ENCODE results near the gene ITGB1BP1.

DNA sequence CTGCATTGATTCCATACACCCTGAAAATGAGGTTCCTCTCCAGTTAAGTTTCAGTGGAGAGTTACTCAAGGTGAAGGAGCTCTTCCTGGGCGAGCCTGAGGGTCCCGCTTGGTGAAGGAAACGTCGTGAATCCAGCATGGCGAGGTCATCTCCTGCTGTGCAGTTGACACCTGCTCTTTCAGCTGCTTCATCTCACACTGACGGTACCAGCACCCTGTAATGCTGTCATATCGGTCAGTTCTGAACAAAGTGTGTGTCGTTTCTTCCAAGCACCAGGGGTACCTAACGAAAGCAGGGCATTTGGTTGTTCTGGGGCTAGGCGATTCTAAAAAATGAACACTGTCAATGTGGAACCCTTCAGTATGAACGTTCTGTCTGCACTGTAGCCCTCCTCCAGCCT is 52.6 kb downstream of the ITGB1BP1 start:
- TF ChIP-seq SUZ12 (IDR thresholded peaks at IDR 0.05; ENCODE audit: extremely low read depth, insufficient read depth, insufficient read length) = no peak
- TF ChIP-seq ZNF274 (IDR thresholded peaks at IDR 0.05; ENCODE audit: low read depth, low read length) = no peak
- no peak for TF ChIP-seq YY1 (IDR thresholded peaks at IDR 0.05; ENCODE audit: insufficient read depth, insufficient read length)
